ENCODE results near the gene AARS2. TPM values are rescaled to one million over a fixed set of nuclear protein-coding genes. Genes with fewer than 3 reads are reported as not detected.

The AARS2 gene
- total RNA-seq, 4 donors from 2014 or later, result 6.6 to 10.2 (median 7.8) TPM

DNA sequence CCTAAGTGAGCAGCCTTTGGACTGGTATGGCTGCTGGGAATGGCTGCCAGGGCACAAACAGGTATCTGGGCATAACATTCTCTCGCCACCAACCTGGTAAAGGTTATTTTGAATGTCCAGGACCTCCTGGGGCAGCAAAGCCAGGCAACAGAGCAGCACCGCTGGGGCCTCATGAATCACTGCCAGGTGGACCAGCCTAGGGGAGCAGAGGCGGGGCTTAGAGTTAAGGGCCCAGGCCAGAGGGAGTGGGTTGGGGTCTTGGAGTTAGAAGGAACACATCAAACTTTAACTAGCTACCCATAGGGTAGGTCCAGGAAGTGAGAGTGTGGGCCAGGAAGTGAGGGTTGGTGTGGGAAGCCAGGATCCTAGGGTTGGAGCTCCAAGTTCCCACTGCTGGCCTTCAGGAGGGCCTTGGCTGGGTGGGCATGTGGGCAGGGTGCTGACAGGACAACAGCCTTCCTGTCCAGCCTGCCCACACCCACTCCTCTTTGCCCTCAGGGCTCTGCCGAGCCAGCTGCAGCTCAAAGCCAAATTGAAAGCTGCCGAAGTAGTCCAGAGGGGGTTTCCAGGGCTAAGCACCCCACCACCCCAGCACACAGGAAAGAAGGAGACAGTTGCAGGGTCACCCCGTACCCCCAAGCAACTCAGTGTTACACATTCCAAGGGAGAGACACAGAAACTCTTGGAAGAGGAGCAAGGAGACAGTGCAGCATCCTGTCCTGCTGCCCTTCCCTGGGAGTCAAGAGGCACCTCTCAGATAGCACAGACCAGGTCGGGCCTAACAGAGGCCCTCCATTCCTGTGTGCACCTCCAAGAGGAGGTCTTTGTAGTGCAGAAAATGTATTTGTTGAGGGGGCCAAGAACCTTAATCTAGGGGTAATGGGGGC is 50.4 kb downstream of the AARS2 start:
- no peak overlapping the region for H3K27ac ChIP-seq (replicated peaks in 1 of 4)
- no peak for TF ChIP-seq POLR2A (IDR thresholded peaks at IDR 0.05; ENCODE audit: low read depth)
- H3K4me1 ChIP-seq, result peaks cover 24 to 49% (median 38%) of the 10 kb centered on the region in 4 donors
- WGBS, result 84% methylated on average over 7 of the region's 7 CpGs
- H3K27me3 ChIP-seq, result no peaks in the 10 kb centered on the region
- peak overlapping the region; percentile 75 to 86 (median 80) for H3K4me3 ChIP-seq
- DNase-seq (ENCODE audit: extremely low spot score), result no peak
- no peaks in the 10 kb centered on the region for H3K9me3 ChIP-seq
- intact Hi-C loops (cut with DNase I), result no loop called here
- H3K36me3 ChIP-seq, result peaks cover 0 to 27% (median 10%) of the 10 kb centered on the region in 4 donors

DNA sequence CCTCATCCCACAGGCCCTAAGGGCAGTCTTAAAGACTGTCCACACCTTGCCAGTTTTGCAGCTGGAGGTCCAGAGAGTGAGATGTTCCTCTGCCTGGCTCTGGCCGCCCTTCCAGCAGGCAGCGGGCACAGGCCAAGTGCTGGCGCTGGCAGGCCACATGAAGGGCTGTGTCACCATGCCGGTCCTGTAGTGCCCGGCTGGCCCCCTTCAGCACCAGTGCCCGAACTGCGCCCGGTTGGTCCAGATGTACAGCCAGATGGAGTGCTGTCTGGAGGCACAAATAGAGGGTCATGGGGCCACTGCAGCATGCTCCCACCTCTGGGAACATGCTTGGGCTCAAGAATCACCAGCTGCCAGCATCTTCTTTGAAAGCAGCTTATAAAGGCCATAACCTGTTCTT is 51.6 kb downstream of the AARS2 start:
- TF ChIP-seq, protein P1, sequence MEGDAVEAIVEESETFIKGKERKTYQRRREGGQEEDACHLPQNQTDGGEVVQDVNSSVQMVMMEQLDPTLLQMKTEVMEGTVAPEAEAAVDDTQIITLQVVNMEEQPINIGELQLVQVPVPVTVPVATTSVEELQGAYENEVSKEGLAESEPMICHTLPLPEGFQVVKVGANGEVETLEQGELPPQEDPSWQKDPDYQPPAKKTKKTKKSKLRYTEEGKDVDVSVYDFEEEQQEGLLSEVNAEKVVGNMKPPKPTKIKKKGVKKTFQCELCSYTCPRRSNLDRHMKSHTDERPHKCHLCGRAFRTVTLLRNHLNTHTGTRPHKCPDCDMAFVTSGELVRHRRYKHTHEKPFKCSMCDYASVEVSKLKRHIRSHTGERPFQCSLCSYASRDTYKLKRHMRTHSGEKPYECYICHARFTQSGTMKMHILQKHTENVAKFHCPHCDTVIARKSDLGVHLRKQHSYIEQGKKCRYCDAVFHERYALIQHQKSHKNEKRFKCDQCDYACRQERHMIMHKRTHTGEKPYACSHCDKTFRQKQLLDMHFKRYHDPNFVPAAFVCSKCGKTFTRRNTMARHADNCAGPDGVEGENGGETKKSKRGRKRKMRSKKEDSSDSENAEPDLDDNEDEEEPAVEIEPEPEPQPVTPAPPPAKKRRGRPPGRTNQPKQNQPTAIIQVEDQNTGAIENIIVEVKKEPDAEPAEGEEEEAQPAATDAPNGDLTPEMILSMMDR (IDR thresholded peaks at IDR 0.05), result no peak
- TF ChIP-seq EP300 (IDR thresholded peaks at IDR 0.05) (no peak), POLR2A (IDR thresholded peaks at IDR 0.05; ENCODE audit: low read depth) (no peak), POLR2AphosphoS5 (IDR thresholded peaks at IDR 0.05) (no peak)
- intact Hi-C loops (cut with DNase I), result no loop called here
- H3K9me3 ChIP-seq, result no peaks in the 10 kb centered on the region
- no peak overlapping the region for H3K4me3 ChIP-seq
- 95% methylated on average over 4 of the region's 8 CpGs for WGBS
- no peak overlapping the region for H3K27ac ChIP-seq (replicated peaks in 1 of 4)
- no peak for DNase-seq (ENCODE audit: extremely low spot score)
- peaks cover 26 to 56% (median 43%) of the 10 kb centered on the region in 4 donors for H3K4me1 ChIP-seq
- H3K27me3 ChIP-seq, result no peaks in the 10 kb centered on the region
- H3K36me3 ChIP-seq, result peaks cover 0 to 27% (median 10%) of the 10 kb centered on the region in 4 donors

DNA sequence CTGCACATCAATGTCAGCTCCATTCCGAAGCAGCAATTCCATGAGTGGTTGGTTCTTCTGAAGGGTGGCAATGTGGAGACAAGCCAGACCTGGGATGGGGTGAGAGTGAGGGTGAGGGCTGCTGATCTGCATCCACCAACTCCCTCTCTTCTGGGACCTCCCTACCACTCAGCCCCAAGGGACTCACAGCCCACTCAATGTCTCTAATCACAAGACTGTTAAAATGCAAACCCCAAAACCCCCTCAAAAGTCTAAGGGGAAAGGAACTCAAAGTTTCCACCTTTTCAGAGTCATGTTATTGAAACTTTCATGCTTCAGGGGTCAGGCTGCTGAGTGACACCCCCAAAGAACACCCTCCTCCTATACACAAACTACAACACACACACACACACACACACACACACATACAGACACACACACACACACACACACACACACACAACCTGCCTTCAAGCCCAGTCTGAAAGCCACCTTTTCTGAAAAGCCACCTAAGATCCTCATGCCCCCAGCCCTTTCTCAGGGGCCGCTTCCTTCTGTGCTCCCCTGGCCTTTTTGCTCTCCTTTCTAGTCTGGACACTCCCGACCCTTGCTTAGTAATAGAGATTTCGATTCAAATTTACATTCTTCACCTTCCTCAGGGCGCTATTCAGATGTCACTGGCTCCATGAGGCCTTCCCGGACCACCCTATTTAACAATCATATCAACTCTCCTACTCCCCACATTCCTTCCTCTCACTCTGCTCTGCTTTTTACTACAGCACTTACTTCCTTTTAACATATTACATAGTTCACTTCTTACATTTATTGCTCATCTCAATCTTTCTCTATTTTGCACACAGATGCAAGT is 52.5 kb downstream of the AARS2 start:
- intact Hi-C loops (cut with DNase I), result no loop called here
- WGBS, result 93% methylated on average over 6 of the region's 6 CpGs
- TF ChIP-seq POLR2AphosphoS5 (IDR thresholded peaks at IDR 0.05) (no peak), POLR2A (IDR thresholded peaks at IDR 0.05; ENCODE audit: low read depth) (no peak), EP300 (IDR thresholded peaks at IDR 0.05) (no peak)
- TF ChIP-seq, protein P1 (IDR thresholded peaks at IDR 0.05), result no peak
- Histone ChIP-seq H3K4me1 (peaks cover 35 to 62% (median 50%) of the 10 kb centered on the region in 4 donors), H3K36me3 (peaks cover 0 to 30% (median 14%) of the 10 kb centered on the region in 4 donors), H3K4me3 (no peak overlapping the region), H3K27me3 (no peaks in the 10 kb centered on the region), H3K9me3 (no peaks in the 10 kb centered on the region), H3K27ac (replicated peaks in 1 of 4) (no peak overlapping the region)
- DNase-seq (ENCODE audit: extremely low spot score), result no peak

DNA sequence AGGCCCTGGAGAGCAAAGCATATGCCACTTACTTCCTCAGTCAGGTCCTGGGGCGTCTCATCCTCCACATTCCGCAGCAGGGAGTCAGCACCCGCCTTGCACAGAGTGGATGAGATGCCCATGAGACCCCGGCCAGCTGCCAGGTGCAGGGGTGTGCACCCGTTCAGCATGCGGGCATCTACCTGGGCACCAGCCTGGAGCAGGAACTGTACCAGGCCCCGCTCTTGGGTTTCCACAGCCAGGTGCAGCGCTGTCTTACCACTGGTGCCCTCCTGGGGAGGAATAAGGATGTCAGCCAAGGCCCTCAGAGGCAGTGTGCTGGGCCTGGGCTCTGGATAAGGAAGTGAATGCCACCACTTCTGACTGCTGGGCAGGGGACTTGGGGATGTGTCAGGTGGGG is 53.1 kb downstream of the AARS2 start:
- 60% methylated on average over 1 of the region's 8 CpGs for WGBS
- TF ChIP-seq POLR2AphosphoS5 (IDR thresholded peaks at IDR 0.05) (no peak), EP300 (IDR thresholded peaks at IDR 0.05) (no peak), POLR2A (IDR thresholded peaks at IDR 0.05; ENCODE audit: low read depth) (no peak)
- TF ChIP-seq, protein P1 (IDR thresholded peaks at IDR 0.05), result no peak
- Histone ChIP-seq H3K36me3 (peaks cover under 1 to 37% (median 21%) of the 10 kb centered on the region in 4 donors), H3K27me3 (no peaks in the 10 kb centered on the region), H3K27ac (replicated peaks in 1 of 4) (no peak overlapping the region), H3K4me1 (peaks cover 37 to 64% (median 53%) of the 10 kb centered on the region in 4 donors), H3K9me3 (no peaks in the 10 kb centered on the region), H3K4me3 (no peak overlapping the region)
- intact Hi-C loops (cut with DNase I), result no loop called here
- no peak for DNase-seq (ENCODE audit: extremely low spot score)

DNA sequence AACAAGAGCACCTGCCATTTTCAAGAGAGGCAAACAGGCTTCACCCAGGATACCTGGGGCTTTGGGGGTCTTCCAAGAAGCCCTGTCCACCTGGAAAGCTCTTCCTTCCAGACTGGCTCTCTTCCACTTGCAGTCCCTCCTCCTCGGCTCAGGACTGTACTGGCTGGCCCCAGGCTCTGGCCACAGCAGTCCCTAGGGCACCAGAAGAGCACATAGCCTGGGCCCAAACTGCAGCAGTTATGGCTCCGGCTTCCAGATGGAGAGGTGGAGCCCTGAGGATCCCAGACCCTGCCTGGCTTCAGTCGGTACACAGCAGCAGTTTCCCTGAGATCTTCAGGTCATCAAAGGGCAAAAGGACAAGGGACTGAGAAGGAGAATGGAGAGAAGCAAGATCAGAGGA is 54.2 kb downstream of the AARS2 start:
- no peak overlapping the region for H3K27ac ChIP-seq (replicated peaks in 1 of 4)
- intact Hi-C loops (cut with DNase I), result no loop called here
- DNase-seq (ENCODE audit: extremely low spot score), result no peak
- H3K9me3 ChIP-seq, result no peaks in the 10 kb centered on the region
- H3K4me3 ChIP-seq, result no peak overlapping the region
- TF ChIP-seq, protein P1 (IDR thresholded peaks at IDR 0.05), result no peak
- no peak for TF ChIP-seq POLR2A (IDR thresholded peaks at IDR 0.05; ENCODE audit: low read depth)
- no peak for TF ChIP-seq POLR2AphosphoS5 (IDR thresholded peaks at IDR 0.05)
- no peak for TF ChIP-seq EP300 (IDR thresholded peaks at IDR 0.05)
- peaks cover 11 to 48% (median 32%) of the 10 kb centered on the region in 4 donors for H3K36me3 ChIP-seq
- WGBS, result 100% methylated on average over 2 of the region's 3 CpGs
- no peaks in the 10 kb centered on the region for H3K27me3 ChIP-seq
- H3K4me1 ChIP-seq, result peaks cover 30 to 64% (median 51%) of the 10 kb centered on the region in 4 donors
